ENCODE data around the gene CNOT6.

GRCh38 chr5:180603076-180603594 is 109.0 kb downstream of the CNOT6 start:
- no peak for TF ChIP-seq CTCF (IDR thresholded peaks at IDR 0.05; ENCODE audit: low read depth, low read length)
- TF ChIP-seq EZH2phosphoT487 (IDR thresholded peaks at IDR 0.05; ENCODE audit: low read depth) = no peak
